ENCODE measurements around the gene PRRT1B. TPM values are rescaled to one million over a fixed set of nuclear protein-coding genes. Genes with fewer than 3 reads are reported as not detected.

PRRT1B gene
- total and polyA plus RNA-seq, 2 of the 4 experiments (the other 2 are of a cell fraction) = not detected

GRCh38 chr9:131528186-131528585, 17.1 kb upstream of the PRRT1B start:
- H4K8ac ChIP-seq (ENCODE audit: low read depth in 2 of 2, low read length in 2 of 2) = no peak overlapping the region
- H3K9me1 ChIP-seq (ENCODE audit: insufficient read depth, low read length) = no peaks in the 10 kb centered on the region
- ChIA-PET CTCF (interaction anchor here (0.7 kb wide), 1 partner anchor 25 kb away, joined by 3 read pairs; no protein-coding TSS in a partner anchor), POLR2A (ENCODE audit: unreplicated experiment) (no interaction called here)
- H2BK5ac ChIP-seq (ENCODE audit: low read depth, low read length, poor library complexity, severe bottlenecking) = no peak overlapping the region
- no peak overlapping the region for H2BK120ac ChIP-seq (ENCODE audit: low read depth, low read length)
- no peak overlapping the region for H3K18ac ChIP-seq (ENCODE audit: low read depth, low read length)
- no peak overlapping the region for H2AK5ac ChIP-seq (ENCODE audit: low read depth, low read length)
- H3K14ac ChIP-seq (replicated peaks; ENCODE audit: low read depth, low read length) = no peak overlapping the region
- H3K27ac ChIP-seq (ENCODE audit: insufficient read depth, low read length) = no peak overlapping the region
- ATAC-seq (ENCODE audit: low read depth) = no peak
- no peak overlapping the region for H2AK9ac ChIP-seq (replicated peaks; ENCODE audit: low read depth, low read length, poor library complexity)
- H3K9me3 ChIP-seq (ENCODE audit: control insufficient read depth, insufficient read depth, low read length) = no peaks in the 10 kb centered on the region
- peaks cover 46% of the 10 kb centered on the region for H3K36me3 ChIP-seq (ENCODE audit: control insufficient read depth, insufficient read depth, low read length)
- H4K20me1 ChIP-seq (ENCODE audit: insufficient read depth, low read length) = peaks cover 9% of the 10 kb centered on the region; the same call in 1 of the 2 replicates
- H3K27me3 ChIP-seq (ENCODE audit: control insufficient read depth, insufficient read depth, low read length) = no peaks in the 10 kb centered on the region
- peaks cover 8% of the 10 kb centered on the region for H3K4me1 ChIP-seq (ENCODE audit: control insufficient read depth, insufficient read depth, low read length)
- peaks cover 12 to 20% of the 10 kb centered on the region in 2 experiments for H3K79me1 ChIP-seq (ENCODE audit: low read depth in 1 of 2, low read length in 2 of 2)
- WGBS, 2 experiments (ENCODE audit: extremely low coverage in 2 of 2, insufficient read length in 1 of 2) = 100% methylated on average over 2 of the region's 7 CpGs; no CpG with 5 or more reads in 1 of the 2 experiments
- H2AFZ ChIP-seq (replicated peaks; ENCODE audit: low read length, poor library complexity) = no peak overlapping the region
- no peak overlapping the region for H4K5ac ChIP-seq (ENCODE audit: low read depth, low read length)
- intact Hi-C loops (cut with micrococcal nuclease) = no loop called here
- no peak for DNase-seq
- BruUV-seq (replicated peaks) = no TSS peak
- H3K4me2 ChIP-seq (ENCODE audit: low read depth, low read length) = no peak overlapping the region
- H2BK20ac ChIP-seq (ENCODE audit: low read depth, low read length) = no peak overlapping the region
- H3K9ac ChIP-seq (ENCODE audit: low read depth, low read length) = no peak overlapping the region
- TF ChIP-seq SMC3 (IDR thresholded peaks at IDR 0.05; ENCODE audit: low read depth, low read length) (no peak), POLR2A (IDR thresholded peaks at IDR 0.05; ENCODE audit: low read depth, low read length) (no peak), NFE2L2 (IDR thresholded peaks at IDR 0.05; ENCODE audit: low read depth, low read length) (no peak), RCOR1 (IDR thresholded peaks at IDR 0.05; ENCODE audit: insufficient replicate concordance, low read length) (no peak), CEBPB (IDR thresholded peaks at IDR 0.05; ENCODE audit: low read depth, low read length) (no peak), ELK1 (IDR thresholded peaks at IDR 0.05; ENCODE audit: borderline replicate concordance, low read depth, low read length) (no peak), RFX5 (IDR thresholded peaks at IDR 0.05; ENCODE audit: low read depth, low read length) (no peak), BHLHE40 (IDR thresholded peaks at IDR 0.05; ENCODE audit: low read depth, low read length) (no peak), MAZ (IDR thresholded peaks at IDR 0.05; ENCODE audit: borderline replicate concordance, low read depth, low read length) (no peak), MXI1 (IDR thresholded peaks at IDR 0.05; ENCODE audit: borderline replicate concordance, low read depth, low read length) (no peak), CHD1 (IDR thresholded peaks at IDR 0.05; ENCODE audit: low read depth, low read length) (no peak)
- H3K4me3 ChIP-seq (ENCODE audit: insufficient read depth, low read depth, low read length) = no peak overlapping the region
- no peak overlapping the region for H2BK15ac ChIP-seq (ENCODE audit: low read depth, low read length)
- dilution Hi-C loops (cut with HindIII; ENCODE audit: low sequenced_read_pairs, unreplicated experiment) = no loop called here
- no peak overlapping the region for H3K4ac ChIP-seq (ENCODE audit: low read depth, low read length)
- in situ Hi-C loops (cut with MboI; ENCODE audit: low sequenced_read_pairs) = no loop called here
- H3K23ac ChIP-seq (ENCODE audit: low read depth, low read length) = no peak overlapping the region
- no peak overlapping the region for H3K56ac ChIP-seq (ENCODE audit: extremely low read depth, insufficient read depth, low read length)
- no peak overlapping the region for H4K91ac ChIP-seq (ENCODE audit: insufficient read depth, low read depth, low read length)

All from IMR-90 (cell line).